Subcutaneous adipose tissue (tissue), 4 donors: ENCODE results near the gene ADAM30. TPM values are rescaled to one million over a fixed set of nuclear protein-coding genes. Genes with fewer than 3 reads are reported as not detected.

Experiments used
- CTCF ChIP-seq: fragments of 450-650 bp; IDR thresholded peaks from one replicate; pipeline ENCODE4 v1.5.1; 2016; ENCODE audit warnings: low read depth, mild to moderate bottlenecking, control low read depth, antibody characterized with exemption, moderate library complexity
- total RNA-seq, 4 donors: library from RNA; depleted of rRNA; stranded (reverse); fragments of >200 nt; gene quantifications; one replicate each; pipeline ENCODE4 v1.1.0, GENCODE V29; 2016

Gene ADAM30
- total RNA-seq: not detected

- TF ChIP-seq CTCF: no peak
These were observed at the start of gene ADAM30 for GRCh38 chr1:119896303-119896702. Gene ADAM30 (minus strand): TSS chr1:119896515. CDS start chr1:119896336, 179 bp downstream.

- TF ChIP-seq CTCF: no peak
These were observed 46.9 kb upstream of the ADAM30 start for GRCh38 chr1:119943216-119943615.

DNA sequence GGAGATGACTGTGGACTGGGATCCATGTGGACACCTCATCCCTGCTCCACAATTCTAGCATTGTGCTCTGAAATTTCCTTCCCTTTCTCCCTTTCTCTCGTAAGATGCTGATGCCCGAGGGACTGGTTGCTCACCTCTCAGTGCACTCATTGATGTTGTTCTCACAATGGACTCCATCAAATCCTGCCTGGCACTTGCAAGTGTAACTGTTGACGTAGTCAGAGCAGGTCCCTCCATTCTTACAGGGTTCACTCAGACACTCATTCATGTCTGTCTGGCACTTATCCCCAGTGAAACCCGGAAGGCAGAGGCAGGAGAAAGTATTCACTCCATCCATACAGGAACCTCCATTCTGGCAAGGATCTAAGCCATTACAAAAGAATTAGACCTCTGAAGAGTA, 45.1 kb upstream of the ADAM30 start:
- TF ChIP-seq CTCF: no peak

- TF ChIP-seq CTCF: no peak
These were observed 44.4 kb upstream of the ADAM30 start for GRCh38 chr1:119940697-119941096.

GRCh38 chr1:119937198-119937597, 40.9 kb upstream of the ADAM30 start:
- TF ChIP-seq CTCF: no peak

GRCh38 chr1:119935915-119936314, 39.6 kb upstream of the ADAM30 start:
- no peak for TF ChIP-seq CTCF

GRCh38 chr1:119935373-119935772, 39.1 kb upstream of the ADAM30 start:
- no peak for TF ChIP-seq CTCF
